GM12872 (cell line): ENCODE results near the gene SYNE2.

Source experiments
- CTCF ChIP-seq: IDR thresholded peaks from 3 replicates; pipeline ENCODE4 v1.5.1; 2011; ENCODE audit warnings: low read depth, mild to moderate bottlenecking, low read length, moderate library complexity; ENCODE audit not compliant: insufficient read depth

The SYNE2 gene

GRCh38 chr14:64118892-64119291 is 266.1 kb downstream of the SYNE2 start:
- TF ChIP-seq CTCF = no peak

- TF ChIP-seq CTCF = no peak
Measured at GRCh38 chr14:64119500-64119899, 266.7 kb downstream of the SYNE2 start.

GRCh38 chr14:64119980-64120379 is 267.2 kb downstream of the SYNE2 start:
- no peak for TF ChIP-seq CTCF

- TF ChIP-seq CTCF = no peak
Measured at GRCh38 chr14:64123241-64123822, 270.5 kb downstream of the SYNE2 start.

- no peak for TF ChIP-seq CTCF
Measured at GRCh38 chr14:64125270-64125669, 272.5 kb downstream of the SYNE2 start.

- no peak for TF ChIP-seq CTCF
Measured at GRCh38 chr14:64126548-64126947, 273.7 kb downstream of the SYNE2 start.

GRCh38 chr14:64137657-64138290 is 285.0 kb downstream of the SYNE2 start:
- TF ChIP-seq CTCF = no peak
